ENCODE data around the gene MBP. TPM values are rescaled to one million over a fixed set of nuclear protein-coding genes. Genes with fewer than 3 reads are reported as not detected.

MBP gene
- total and polyA plus RNA-seq, 2 experiments from 2014 or later = 18.4 to 22.9 TPM

GRCh38 chr18:77071711-77072292 lies 60.8 kb downstream of the MBP start:
- Mint-ChIP-seq H3K27ac (no peak overlapping the region), H3K27me3 (ENCODE audit: insufficient read depth, low read depth, poor library complexity) (no peaks in the 10 kb centered on the region)
- DNase-seq (ENCODE audit: low spot score) = no peak

GRCh38 chr18:77071061-77071460 lies 61.5 kb downstream of the MBP start:
- ATAC-seq (no peak), DNase-seq (ENCODE audit: low spot score) (no peak)
- Histone ChIP-seq H2AFZ (no peak overlapping the region), H3K36me3 (ENCODE audit: insufficient read depth) (no peaks in the 10 kb centered on the region), H3K4me3 (no peak overlapping the region), H4K20me1 (replicated peaks; ENCODE audit: insufficient read depth) (peaks cover 3% of the 10 kb centered on the region; the same call in 1 of the 2 replicates), H3K79me2 (replicated peaks; ENCODE audit: insufficient read depth) (no peaks in the 10 kb centered on the region), H3K27ac (ENCODE audit: low read depth) (0 out of 2 replicates have a peak overlapping the region, but pooled peaks have one; percentile 14), H3K4me1 (ENCODE audit: insufficient read depth) (peaks cover 16% of the 10 kb centered on the region), H3F3A (replicated peaks; ENCODE audit: low read depth) (no peaks in the 10 kb centered on the region), H3K27me3 (ENCODE audit: insufficient read depth) (no peaks in the 10 kb centered on the region), H3K9me2 (ENCODE audit: insufficient read depth) (no peaks in the 10 kb centered on the region), H3K4me2 (no peak overlapping the region)
- H3K27me3 Mint-ChIP-seq (ENCODE audit: insufficient read depth, low read depth, poor library complexity) = no peaks in the 10 kb centered on the region
- H3K4me1 Mint-ChIP-seq = peaks cover 24% of the 10 kb centered on the region
- H3K4me3 Mint-ChIP-seq = no peak overlapping the region
- H3K36me3 Mint-ChIP-seq (ENCODE audit: low read depth) = peaks cover 2% of the 10 kb centered on the region; the same call in 1 of the 3 replicates
- no peak overlapping the region for H3K27ac Mint-ChIP-seq
- H3K9me3 Mint-ChIP-seq = no peaks in the 10 kb centered on the region
- TF ChIP-seq ZNF114 (CRISPR knock-in tag; IDR thresholded peaks at IDR 0.05) (no peak), POLR2AphosphoS5 (IDR thresholded peaks at IDR 0.05; ENCODE audit: low read depth) (no peak), EZH2 (IDR thresholded peaks at IDR 0.05; ENCODE audit: low read depth, unreplicated experiment) (no peak), EZH2phosphoT487 (IDR thresholded peaks at IDR 0.05; ENCODE audit: unreplicated experiment) (no peak), ETS1 (IDR thresholded peaks at IDR 0.05) (no peak), JUNB (IDR thresholded peaks at IDR 0.05; ENCODE audit: unreplicated experiment) (no peak), CREB1 (CRISPR knock-in tag; IDR thresholded peaks at IDR 0.05; ENCODE audit: low read depth) (no peak), STAT1 (IDR thresholded peaks at IDR 0.05; ENCODE audit: unreplicated experiment) (no peak), NANOG (IDR thresholded peaks at IDR 0.05; ENCODE audit: borderline replicate concordance) (no peak), ZNF462 (CRISPR knock-in tag; IDR thresholded peaks at IDR 0.05) (no peak), ZNF331 (CRISPR knock-in tag; IDR thresholded peaks at IDR 0.05; ENCODE audit: low read depth) (no peak)

More at GRCh38 chr18:77071711-77072292, 60.8 kb downstream of the MBP start:
- TF ChIP-seq JUNB (IDR thresholded peaks at IDR 0.05; ENCODE audit: unreplicated experiment) = no peak
- no peak for TF ChIP-seq ZNF331 (CRISPR knock-in tag; IDR thresholded peaks at IDR 0.05; ENCODE audit: low read depth)
- no peak for TF ChIP-seq ETS1 (IDR thresholded peaks at IDR 0.05)
- TF ChIP-seq NANOG (IDR thresholded peaks at IDR 0.05; ENCODE audit: borderline replicate concordance) = no peak
- TF ChIP-seq STAT1 (IDR thresholded peaks at IDR 0.05; ENCODE audit: unreplicated experiment) = no peak
- Histone ChIP-seq H4K20me1 (replicated peaks; ENCODE audit: insufficient read depth) (peaks cover 3% of the 10 kb centered on the region; the same call in 1 of the 2 replicates), H2AFZ (no peak overlapping the region), H3K4me1 (ENCODE audit: insufficient read depth) (peaks cover 16% of the 10 kb centered on the region), H3K79me2 (replicated peaks; ENCODE audit: insufficient read depth) (no peaks in the 10 kb centered on the region), H3K36me3 (ENCODE audit: insufficient read depth) (no peaks in the 10 kb centered on the region), H3K27me3 (ENCODE audit: insufficient read depth) (no peaks in the 10 kb centered on the region), H3K27ac (ENCODE audit: low read depth) (0 out of 2 replicates have a peak overlapping the region, but pooled peaks have one; percentile 14), H3K4me2 (no peak overlapping the region), H3F3A (replicated peaks; ENCODE audit: low read depth) (no peaks in the 10 kb centered on the region), H3K4me3 (no peak overlapping the region), H3K9me2 (ENCODE audit: insufficient read depth) (no peaks in the 10 kb centered on the region)
- Mint-ChIP-seq H3K36me3 (ENCODE audit: low read depth) (no peaks in the 10 kb centered on the region), H3K4me3 (no peak overlapping the region), H3K4me1 (peaks cover 21% of the 10 kb centered on the region), H3K9me3 (no peaks in the 10 kb centered on the region)
- no peak for ATAC-seq

All from GM23338 (cell line).